ENCODE measurements around the gene FLRT1. TPM values are rescaled to one million over a fixed set of nuclear protein-coding genes. Genes with fewer than 3 reads are reported as not detected.

FLRT1 gene
- polyA plus RNA-seq, 1 donor from 2014 or later = 2.6 TPM

GRCh38 chr11:63996512-63996911 lies 39.2 kb upstream of the FLRT1 start:
- Histone ChIP-seq H3K9me3 (ENCODE audit: low read length) (no peaks in the 10 kb centered on the region), H3K9ac (ENCODE audit: low read length) (no peak overlapping the region), H3K4me3 (ENCODE audit: low read length) (no peak overlapping the region), H3F3A (ENCODE audit: insufficient read depth, low read length, poor library complexity, severe bottlenecking) (no peaks in the 10 kb centered on the region), H3K27ac (ENCODE audit: low read length) (no peak overlapping the region), H3K79me2 (replicated peaks; ENCODE audit: insufficient read depth, low read length) (peaks cover 1% of the 10 kb centered on the region), H3K4me2 (ENCODE audit: low read length) (no peak overlapping the region), H3K36me3 (ENCODE audit: insufficient read depth, low read length) (no peaks in the 10 kb centered on the region), H3K9me2 (ENCODE audit: insufficient read depth, low read length) (no peaks in the 10 kb centered on the region), H3K27me3 (ENCODE audit: insufficient read depth, low read depth, low read length) (no peaks in the 10 kb centered on the region), H2AFZ (ENCODE audit: low read depth, low read length) (no peak overlapping the region), H4K20me1 (ENCODE audit: insufficient read depth) (no peaks in the 10 kb centered on the region)
- TF ChIP-seq CTCF (IDR thresholded peaks at IDR 0.05; ENCODE audit: poor library complexity, severe bottlenecking) (no peak), POLR2AphosphoS5 (IDR thresholded peaks at IDR 0.05) (no peak), REST (IDR thresholded peaks at IDR 0.05; ENCODE audit: borderline replicate concordance) (no peak), TAF1 (IDR thresholded peaks at IDR 0.05; ENCODE audit: low read depth) (no peak), EP300 (conservative IDR thresholded peaks at IDR 0.05; ENCODE audit: poor library complexity, severe bottlenecking) (no peak), MXI1 (conservative IDR thresholded peaks at IDR 0.05; ENCODE audit: poor library complexity, severe bottlenecking) (no peak), EZH2 (IDR thresholded peaks at IDR 0.05; ENCODE audit: borderline replicate concordance, insufficient read depth, low read length, poor library complexity, severe bottlenecking) (no peak), SMC3 (conservative IDR thresholded peaks at IDR 0.05; ENCODE audit: poor library complexity) (no peak), RAD21 (conservative IDR thresholded peaks at IDR 0.05) (no peak)

GRCh38 chr11:63997104-63997700 lies 38.5 kb upstream of the FLRT1 start:
- H4K20me1 ChIP-seq (ENCODE audit: insufficient read depth) = no peaks in the 10 kb centered on the region
- no peak overlapping the region for H3K27ac ChIP-seq (ENCODE audit: low read length)
- H3K9ac ChIP-seq (ENCODE audit: low read length) = no peak overlapping the region
- no peaks in the 10 kb centered on the region for H3K27me3 ChIP-seq (ENCODE audit: insufficient read depth, low read depth, low read length)
- H2AFZ ChIP-seq (ENCODE audit: low read depth, low read length) = no peak overlapping the region
- no peaks in the 10 kb centered on the region for H3K36me3 ChIP-seq (ENCODE audit: insufficient read depth, low read length)
- H3K9me2 ChIP-seq (ENCODE audit: insufficient read depth, low read length) = no peaks in the 10 kb centered on the region
- no peak overlapping the region for H3K4me3 ChIP-seq (ENCODE audit: low read length)
- H3K79me2 ChIP-seq (replicated peaks; ENCODE audit: insufficient read depth, low read length) = no peaks in the 10 kb centered on the region
- H3F3A ChIP-seq (ENCODE audit: insufficient read depth, low read length, poor library complexity, severe bottlenecking) = no peaks in the 10 kb centered on the region
- H3K9me3 ChIP-seq (ENCODE audit: low read length) = no peaks in the 10 kb centered on the region
- TF ChIP-seq EZH2 (IDR thresholded peaks at IDR 0.05; ENCODE audit: borderline replicate concordance, insufficient read depth, low read length, poor library complexity, severe bottlenecking) (no peak), MXI1 (conservative IDR thresholded peaks at IDR 0.05; ENCODE audit: poor library complexity, severe bottlenecking) (no peak), POLR2AphosphoS5 (IDR thresholded peaks at IDR 0.05) (no peak), REST (IDR thresholded peaks at IDR 0.05; ENCODE audit: borderline replicate concordance) (no peak), CTCF (IDR thresholded peaks at IDR 0.05; ENCODE audit: poor library complexity, severe bottlenecking) (no peak), TAF1 (IDR thresholded peaks at IDR 0.05; ENCODE audit: low read depth) (no peak), EP300 (conservative IDR thresholded peaks at IDR 0.05; ENCODE audit: poor library complexity, severe bottlenecking) (no peak), RAD21 (conservative IDR thresholded peaks at IDR 0.05) (no peak), SMC3 (conservative IDR thresholded peaks at IDR 0.05; ENCODE audit: poor library complexity) (no peak)
- H3K4me2 ChIP-seq (ENCODE audit: low read length) = no peak overlapping the region

Measured in neural cell (in vitro differentiated cells).